Activated gamma-delta T cell (primary cell): ENCODE results near the gene KIF16B.

Experiments used
- DNase-seq: peaks from one replicate; lab custom pipeline; 2025; lab: John Stamatoyannopoulos, UW

KIF16B gene

GRCh38 chr20:16400234-16400633, 173.0 kb downstream of the KIF16B start:
- DNase-seq = no peak

DNA sequence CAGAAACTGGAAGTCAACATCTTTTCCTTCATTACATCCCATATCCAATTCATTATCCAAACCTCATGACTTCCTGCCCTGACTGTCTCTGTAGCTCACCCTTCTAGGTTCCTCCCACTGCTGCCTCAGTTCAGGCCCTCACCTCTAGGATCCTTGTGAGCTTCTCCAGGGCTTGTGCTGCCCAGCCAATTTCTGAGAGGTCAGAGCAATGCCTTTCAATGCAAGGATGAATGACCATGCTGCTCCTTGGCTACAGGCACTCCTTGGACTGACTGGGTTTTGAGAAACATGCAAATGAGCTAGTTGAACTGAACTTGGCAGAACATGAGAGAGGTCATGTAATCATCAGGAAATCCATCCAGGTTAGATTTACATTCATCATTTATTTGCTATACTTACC, 173.4 kb downstream of the KIF16B start:
- no peak for DNase-seq

DNA sequence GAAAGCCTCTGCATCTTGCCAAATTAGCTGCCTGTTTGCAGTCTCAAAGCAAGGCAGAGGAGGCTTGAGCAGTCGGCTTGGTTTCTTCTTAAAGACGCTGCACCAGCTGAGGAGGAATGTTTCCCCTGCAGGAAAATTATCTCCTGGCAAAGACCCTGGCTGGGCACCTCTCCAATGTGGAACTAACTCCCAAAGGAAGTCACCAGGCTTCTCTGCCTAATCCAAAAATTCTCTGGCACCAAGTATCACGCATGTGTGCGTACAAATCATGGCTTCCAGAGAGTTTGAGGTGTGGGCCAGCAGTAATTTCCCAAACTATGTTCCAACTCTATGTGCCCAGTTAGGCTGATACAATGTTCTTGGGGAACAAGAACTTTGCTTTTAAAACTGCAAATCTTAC, 176.2 kb downstream of the KIF16B start:
- no peak for DNase-seq

DNA sequence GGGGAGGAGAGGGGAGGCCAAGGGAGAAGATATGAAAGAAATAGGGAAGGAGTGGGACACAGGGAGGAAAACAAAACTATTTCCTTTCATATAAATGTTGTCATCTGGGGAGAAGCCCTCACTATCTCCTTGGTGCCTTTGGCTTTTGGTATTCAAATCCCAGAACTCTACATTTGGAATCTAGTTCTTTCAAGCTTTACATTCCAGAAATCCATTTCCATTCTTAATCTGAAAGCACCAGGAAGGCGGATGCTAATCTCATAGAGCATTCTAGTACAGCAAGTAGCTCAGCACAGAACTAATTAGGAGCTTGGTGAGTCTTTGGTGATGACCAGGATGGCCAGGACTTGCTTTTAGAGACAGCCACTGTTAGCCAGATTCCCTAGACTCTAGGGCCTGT, 177.9 kb downstream of the KIF16B start:
- DNase-seq = no peak

GRCh38 chr20:16394784-16395183, 178.5 kb downstream of the KIF16B start:
- DNase-seq = no peak

GRCh38 chr20:16393836-16394235, 179.4 kb downstream of the KIF16B start:
- DNase-seq = no peak

DNA sequence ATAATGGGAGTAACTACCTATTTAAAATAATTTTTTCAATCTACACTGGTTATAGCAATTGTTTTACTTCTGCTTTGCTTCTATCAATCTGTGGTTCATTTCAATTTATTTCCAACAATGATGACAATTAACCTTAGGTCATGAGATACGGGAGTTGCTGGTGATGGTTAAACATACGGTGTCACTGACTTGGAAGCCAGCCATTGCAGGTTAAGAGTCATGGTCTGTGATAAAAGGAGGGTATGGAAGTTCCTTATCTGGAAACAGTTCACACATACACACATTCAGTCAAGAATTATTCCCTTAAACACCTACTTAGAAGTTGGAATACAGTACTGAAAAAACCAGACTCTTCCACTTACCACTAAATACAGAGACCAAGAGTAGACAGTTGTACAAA, 180.0 kb downstream of the KIF16B start:
- DNase-seq = no peak

- no peak for DNase-seq
These were observed 180.9 kb downstream of the KIF16B start for GRCh38 chr20:16392346-16392745.

- DNase-seq = no peak
These were observed 182.3 kb downstream of the KIF16B start for GRCh38 chr20:16390991-16391390.

DNA sequence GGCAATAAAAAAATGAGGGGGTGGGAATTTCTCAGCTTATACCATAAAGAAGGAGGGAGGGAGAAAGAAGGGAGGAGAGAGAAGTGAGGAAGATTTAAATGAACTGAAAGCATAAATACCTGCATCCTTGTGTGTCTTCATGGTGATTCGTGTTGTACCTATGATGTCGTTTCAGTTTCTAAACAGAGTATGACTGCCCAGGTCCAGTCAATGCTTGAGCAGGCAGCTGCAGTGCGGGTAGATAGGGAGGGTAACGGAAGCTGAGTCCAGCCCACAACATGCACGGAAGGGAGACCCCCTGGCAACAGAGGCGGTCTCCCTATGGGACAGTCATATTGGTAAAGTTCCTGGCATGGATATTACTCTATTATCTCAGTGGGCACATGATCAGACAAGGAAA, 184.5 kb downstream of the KIF16B start:
- no peak for DNase-seq

- DNase-seq = no peak
These were observed 185.6 kb downstream of the KIF16B start for GRCh38 chr20:16387666-16388065.

DNA sequence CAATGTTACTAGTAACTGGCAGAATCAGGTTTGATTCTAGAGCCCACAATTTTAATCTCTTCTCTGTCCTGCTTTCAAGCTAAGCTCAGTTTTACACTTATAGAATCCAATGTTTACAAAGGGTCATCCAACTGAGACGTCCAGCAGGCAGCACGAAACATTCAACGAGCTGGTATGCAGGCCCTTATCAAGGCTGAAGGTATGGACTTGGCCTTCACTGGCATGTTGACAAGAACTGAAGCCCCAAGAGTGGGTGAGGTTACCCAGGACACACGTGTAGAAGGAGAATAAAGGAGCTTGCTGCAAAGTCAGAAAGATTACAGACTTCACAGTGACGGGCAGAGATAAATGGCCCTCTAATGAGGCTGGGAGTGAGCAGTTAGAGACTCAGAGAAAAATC, 187.4 kb downstream of the KIF16B start:
- no peak for DNase-seq

GRCh38 chr20:16385462-16385861, 187.8 kb downstream of the KIF16B start:
- no peak for DNase-seq

- no peak for DNase-seq
These were observed 191.8 kb downstream of the KIF16B start for GRCh38 chr20:16381444-16381843.

GRCh38 chr20:16378712-16379370, 194.4 kb downstream of the KIF16B start:
- no peak for DNase-seq

- DNase-seq = no peak
These were observed 195.1 kb downstream of the KIF16B start for GRCh38 chr20:16378122-16378521.

DNA sequence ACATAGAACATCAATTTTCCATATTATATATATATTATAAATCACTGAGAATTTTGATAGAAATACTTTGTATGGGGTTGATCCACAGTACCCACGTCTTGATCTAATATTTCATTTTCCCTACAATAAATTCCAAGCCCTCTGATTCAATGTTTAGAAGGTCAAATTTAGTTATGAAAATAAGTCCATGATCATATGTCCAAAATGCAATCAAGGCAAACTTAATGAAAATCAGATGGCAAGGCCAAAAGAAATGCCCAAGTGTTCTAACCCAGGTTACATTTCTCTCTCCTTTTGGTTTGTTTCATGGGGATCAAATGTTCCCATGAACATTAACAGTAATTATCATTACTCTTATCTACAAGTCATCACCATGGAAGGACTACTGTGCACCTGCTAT, 203.8 kb downstream of the KIF16B start:
- DNase-seq = no peak

DNA sequence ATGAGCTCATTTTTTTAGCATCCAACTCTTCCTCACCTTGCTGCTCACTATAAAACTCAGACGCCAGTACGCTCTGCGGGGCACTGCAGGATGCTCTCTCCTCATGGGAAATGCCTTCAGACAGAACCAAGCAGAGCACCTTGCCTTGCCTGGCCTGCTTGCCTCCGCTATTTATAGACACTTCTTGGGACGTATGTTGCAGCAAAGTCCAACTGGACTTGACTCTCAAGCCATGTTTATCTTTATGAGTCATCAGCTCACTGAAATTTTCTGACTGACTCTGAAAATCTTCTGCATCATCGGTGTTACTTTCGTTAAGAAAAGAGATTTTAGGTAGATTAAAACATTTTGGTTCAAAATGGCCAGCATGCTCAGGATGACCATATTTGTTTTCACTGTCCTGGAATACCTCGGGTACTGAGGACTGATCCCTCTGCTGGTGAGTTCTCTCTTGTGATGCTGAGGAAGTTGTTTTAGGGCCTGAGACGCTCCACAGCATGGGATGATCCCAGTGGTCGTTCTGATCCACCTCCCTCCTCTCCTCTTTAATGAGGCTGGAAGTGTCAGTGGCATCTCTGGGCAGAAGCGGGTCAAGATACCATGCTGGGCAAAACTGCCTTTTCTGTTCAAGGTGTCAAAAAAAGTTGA, 204.5 kb downstream of the KIF16B start:
- DNase-seq = no peak

GRCh38 chr20:16367948-16368560, 205.2 kb downstream of the KIF16B start:
- DNase-seq = no peak

- DNase-seq = no peak
These were observed 206.7 kb downstream of the KIF16B start for GRCh38 chr20:16366529-16366928.

- DNase-seq = no peak
These were observed 208.9 kb downstream of the KIF16B start for GRCh38 chr20:16364320-16364687.

- DNase-seq = no peak
These were observed 209.5 kb downstream of the KIF16B start for GRCh38 chr20:16363506-16364319.

- DNase-seq = no peak
These were observed 210.6 kb downstream of the KIF16B start for GRCh38 chr20:16362642-16363041.
